Stimulated activated CD4-positive, alpha-beta T cell treated with anti-CD3 and anti-CD28 coated beads, Interleukin-4, amount 100 ng/mL, for 4 hours (primary cell): Measurements from ENCODE around the gene GMIP.
"Not testable (repeated sequence)": the region's sequence is repeated elsewhere in the genome, so short reads cannot be mapped to it uniquely, and the experiment has no call there.

ENCODE experiments used
- DNase-seq, 2 experiments: peaks; one replicate each; pipeline ENCODE4 v3.0.0-alpha.2; 2020

GMIP gene

GRCh38 chr19:19634516-19635312 is 8.7 kb downstream of the GMIP start:
- DNase-seq: no peak

DNA sequence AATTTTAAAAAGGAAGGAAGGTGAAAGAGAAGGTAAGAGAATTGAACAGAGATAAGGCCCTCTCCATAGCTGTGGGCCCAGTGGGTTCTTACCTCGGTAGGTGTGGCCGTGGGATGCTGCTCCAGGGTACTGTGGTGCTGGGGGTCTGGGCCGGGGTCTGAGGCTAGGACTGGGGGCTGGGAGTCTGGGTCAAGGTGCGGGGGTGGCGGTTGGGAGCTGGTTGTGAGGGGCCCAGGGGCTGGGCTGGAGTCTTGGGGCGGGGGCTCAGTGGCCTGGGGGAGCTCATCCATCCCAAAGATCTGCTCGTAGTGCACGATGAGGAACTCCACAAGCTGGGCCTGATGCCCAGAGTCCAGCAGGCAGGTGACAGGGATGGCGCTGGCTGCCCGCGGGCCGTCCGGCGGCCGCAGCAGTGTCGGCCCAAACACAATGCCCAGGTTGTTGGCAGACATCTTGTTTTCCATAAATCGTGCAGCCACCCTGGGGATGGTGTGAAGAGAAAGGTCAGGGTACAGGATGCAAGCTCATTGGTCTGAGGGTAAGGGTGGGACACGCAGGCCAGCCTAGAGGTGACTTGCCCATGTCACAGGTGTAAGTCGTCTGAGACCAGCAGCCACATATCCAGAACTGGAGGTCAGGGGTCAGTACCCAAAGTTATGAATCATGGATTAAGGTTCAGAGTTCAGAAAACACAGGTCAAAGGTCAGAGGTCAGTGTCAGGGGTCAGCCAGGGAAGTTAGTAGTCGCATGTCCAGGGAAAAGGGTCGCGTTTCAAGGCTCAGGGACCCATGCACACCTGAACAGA is 9.5 kb downstream of the GMIP start:
- DNase-seq: no peak

GRCh38 chr19:19632661-19633060 is 10.8 kb downstream of the GMIP start:
- DNase-seq: no peak

DNA sequence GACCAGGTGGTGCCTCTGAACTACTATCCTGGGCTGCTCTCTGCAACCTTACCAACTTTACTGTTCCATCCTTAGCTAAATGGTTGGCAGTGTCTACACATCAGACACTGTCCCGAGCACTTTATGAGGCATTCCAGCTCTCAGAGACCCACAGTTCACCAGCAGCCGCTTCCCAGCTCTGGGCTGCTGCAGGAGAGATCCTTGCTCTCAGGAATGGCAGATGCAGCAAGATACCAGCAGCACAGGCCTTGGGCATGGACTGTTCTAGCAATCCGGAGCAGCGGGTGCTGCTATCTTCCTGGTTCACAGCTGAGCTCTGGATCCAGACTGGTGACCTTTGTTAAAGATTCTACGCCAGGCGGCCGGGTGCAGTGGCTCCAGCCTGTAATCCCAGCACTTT is 12.1 kb downstream of the GMIP start:
- DNase-seq: no peak

GRCh38 chr19:19630426-19630825 is 13.0 kb downstream of the GMIP start:
- DNase-seq: no peak

DNA sequence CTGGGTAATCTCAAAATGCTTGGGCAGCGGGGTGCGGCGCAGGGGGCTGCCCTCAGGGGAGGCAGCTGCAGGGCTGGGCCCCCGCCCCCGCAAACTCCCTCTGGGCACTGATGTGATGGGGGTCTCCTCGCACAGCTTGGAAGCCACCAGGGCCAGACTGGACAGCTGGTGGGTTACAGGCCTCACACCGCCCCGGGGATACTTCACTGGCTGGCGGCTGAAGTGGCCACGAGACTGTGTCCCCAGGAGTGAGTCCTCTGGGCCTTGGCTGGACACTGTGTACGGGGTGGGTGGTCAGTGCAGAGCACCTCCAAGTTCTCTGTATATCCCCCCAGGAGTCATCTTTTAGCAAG is 13.4 kb downstream of the GMIP start:
- no peak for DNase-seq

GRCh38 chr19:19628501-19629134 is 14.8 kb downstream of the GMIP start:
- peak; percentile 40 to 58 for DNase-seq

DNA sequence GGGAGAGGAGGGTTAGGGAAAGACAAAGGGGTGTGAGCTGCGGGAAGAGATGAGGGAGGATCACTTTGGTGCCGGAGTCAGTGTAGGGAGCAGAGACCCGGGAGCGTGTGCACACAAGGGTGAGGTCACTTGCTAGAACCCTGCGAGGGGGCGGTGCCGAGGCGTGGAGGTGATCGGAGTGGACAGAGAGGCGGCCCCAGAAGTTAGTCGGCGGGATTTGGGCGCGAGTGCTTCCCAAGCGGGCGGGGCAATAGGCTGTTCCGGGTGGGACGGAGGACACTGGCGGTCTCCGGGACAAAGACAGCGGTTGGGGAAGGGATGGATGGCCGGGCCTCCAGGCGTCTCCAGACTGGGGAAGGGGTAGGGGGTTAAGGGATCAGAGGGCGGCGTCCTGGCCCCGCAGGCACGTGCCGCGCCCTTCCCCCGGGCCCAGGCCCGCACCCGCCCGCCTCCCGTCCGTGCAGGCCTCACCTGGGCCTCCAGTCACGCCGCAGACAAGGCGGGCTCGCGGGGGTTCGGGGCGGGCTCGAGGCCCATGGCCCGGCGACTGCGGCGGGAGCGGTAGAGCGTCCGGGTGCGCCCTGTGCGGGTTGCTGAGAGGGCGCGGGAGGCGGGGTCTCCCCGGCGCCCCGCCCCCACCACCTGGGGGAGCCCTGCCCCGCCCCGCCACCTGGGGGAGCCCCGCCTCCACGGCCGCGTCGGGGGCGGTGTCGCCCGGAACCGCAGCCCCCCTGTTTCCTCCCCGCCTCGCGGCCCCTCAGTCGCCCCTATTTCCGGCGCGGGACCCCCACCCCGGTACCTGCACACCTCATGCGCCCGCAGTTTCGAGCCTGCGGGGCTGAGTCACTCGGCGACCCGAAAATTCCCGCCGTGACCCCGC is 15.6 kb downstream of the GMIP start, which contains the start of gene LPAR2:
Gene LPAR2, minus strand, starts transcription at position 600 of the 880 bp plus-strand sequence. CDS start 945 bp downstream, outside the sequence.
- DNase-seq: peak; percentile 72 to 75

DNA sequence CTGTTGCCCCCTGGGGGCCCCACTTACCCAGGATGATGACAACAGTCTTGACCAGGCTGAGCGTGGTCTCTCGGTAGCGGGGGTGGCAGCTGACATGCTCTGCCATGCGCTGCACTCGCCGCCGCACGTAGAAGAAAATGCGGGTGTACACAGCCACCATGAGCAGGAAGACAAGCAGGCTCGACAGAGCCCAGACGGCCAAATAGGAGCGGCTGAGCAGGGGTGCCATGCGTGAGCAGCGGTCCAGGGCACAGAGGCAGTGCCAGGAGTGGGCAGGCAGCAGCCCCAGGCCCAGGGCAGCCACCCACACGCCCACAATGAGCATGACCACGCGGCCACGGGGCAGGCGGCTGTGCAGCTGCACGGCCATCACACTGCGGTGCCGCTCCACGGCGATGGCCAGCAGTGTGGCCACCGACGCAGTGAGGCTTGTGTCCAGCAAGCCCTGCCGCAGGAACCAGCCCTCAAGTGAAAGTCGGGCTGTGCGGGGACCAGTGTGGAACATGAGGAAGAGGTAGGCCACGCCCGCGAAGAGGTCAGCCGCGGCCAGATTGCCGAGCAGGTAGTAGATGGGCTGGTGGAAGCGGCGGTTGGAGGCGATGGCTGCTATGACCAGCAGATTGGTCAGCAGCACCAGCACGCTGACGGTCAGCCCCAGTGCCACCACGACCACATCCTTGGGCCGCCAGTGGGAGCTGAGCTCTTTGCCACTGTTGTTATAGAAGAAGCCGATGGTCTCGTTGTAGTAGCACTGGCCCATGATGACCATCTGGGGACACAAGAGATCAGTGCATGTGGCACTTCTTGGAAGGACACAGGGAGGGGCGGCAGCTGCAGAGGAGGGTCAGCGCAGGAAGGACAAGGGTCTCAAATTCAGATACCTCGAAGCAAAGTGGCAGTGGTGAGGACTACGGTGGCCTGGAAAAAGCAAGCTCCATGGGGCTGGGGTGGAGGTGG is 16.7 kb downstream of the GMIP start:
- no peak for DNase-seq

- DNase-seq: no peak
These were observed 19.4 kb downstream of the GMIP start for GRCh38 chr19:19624032-19624570.

- DNase-seq: no peak
These were observed 20.1 kb downstream of the GMIP start for GRCh38 chr19:19623383-19623782.

DNA sequence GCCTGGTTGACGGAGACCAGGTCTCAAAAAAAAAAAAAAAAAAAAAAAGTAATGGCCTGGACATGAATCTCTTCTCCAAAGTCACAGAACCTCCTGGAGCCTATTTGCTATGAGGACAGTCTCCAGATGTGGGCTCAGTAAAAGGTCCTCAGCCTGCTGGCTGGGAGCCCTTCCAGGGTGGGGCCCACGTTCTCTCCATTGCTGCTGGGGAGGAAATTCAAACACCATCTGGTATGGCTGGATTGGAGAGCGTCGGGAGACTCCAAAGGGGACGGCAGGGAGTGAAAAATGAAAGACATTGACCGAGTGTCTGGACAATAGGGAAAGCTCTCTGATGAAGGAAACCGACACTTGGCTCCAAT is 23.6 kb downstream of the GMIP start:
- no peak for DNase-seq

GRCh38 chr19:19619181-19619848 is 24.1 kb downstream of the GMIP start:
- DNase-seq: no peak

DNA sequence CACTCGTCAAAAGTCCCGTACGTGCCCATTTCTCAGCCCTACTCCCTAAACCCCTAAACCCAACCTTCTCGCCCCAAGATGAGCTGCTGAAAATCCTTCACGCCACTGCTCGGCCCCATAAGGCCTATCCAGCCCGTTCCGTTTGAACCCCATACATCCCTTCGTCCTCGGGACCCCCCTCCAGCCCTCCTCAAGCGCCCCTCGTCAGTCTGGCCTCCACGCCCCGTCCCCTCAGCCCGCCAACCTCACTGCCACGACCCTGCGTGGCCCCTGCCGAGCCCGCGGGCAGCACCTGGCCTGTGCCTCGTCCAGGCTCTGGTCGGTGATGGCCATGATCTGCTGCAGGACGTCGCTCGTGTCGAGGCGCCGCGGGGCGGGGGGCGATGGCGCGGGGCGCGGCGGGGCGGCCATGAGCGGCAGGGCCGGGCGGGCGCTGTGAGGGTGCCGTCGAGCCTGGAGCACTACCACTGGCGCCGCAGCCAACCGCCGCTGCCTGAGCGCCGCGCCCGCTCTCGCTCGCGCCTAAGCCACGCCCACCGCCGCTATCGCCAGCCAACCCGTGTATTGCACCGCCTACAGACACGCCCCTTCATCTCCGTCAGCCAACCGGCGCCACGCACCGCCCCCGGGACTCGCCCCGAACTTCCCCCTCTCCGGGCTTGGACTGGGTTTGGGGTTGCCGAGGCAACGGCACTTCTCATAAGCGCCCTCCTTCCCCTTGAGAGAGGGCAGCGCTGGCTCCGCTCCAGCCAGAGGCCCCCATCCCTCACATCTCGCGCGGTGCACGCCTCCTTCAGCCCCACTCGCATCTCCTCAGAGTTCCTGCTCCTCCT is 25.0 kb downstream of the GMIP start, which contains the start of gene PBX4:
Gene PBX4, minus strand, starts transcription at position 469 of the 833 bp plus-strand sequence. Its CDS starts 58 bp downstream, at position 411.
- DNase-seq: peak; percentile 99

- DNase-seq: peak in 1 of 2 experiments; percentile 40
These were observed 28.4 kb downstream of the GMIP start for GRCh38 chr19:19615086-19615485.

DNA sequence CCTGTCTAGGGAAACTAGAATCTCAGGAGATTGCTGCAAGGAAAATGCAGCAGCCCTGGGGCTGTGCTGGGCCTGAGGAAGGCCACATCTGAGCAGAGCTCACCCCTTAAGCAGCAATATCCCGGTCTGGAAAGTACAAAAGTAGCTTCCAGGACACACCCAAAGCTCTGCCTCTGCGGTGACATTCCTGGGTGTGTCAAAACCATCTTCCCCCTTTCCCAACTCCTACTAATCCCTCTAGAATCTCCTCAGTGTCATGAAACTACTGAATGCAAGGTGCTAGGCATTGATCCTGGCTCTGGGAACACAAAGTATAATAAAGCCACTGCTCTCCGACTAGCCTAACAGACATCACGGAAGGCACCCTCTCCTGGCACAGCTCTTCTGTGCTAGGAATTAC is 30.0 kb downstream of the GMIP start:
- no peak for DNase-seq

- DNase-seq: no peak
These were observed 32.9 kb downstream of the GMIP start for GRCh38 chr19:19610376-19611202.

DNA sequence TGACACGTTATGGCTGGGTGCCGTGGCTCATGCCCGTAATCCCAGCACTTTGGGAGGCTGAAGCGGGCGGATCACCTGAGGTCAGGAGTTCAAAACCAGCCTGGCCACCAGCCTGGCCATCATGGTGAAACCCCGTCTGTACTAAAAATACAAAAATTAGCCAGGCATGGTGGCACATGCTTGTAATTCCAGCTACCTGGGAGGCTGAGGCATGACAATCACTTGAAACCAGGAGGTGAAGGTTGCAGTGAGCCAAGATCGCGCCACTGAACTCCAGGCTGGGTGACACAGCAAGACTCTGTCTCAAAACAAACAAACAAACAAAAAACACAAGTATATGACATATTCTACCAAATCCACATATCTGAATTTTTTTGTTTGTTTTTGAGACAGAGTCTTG is 36.8 kb downstream of the GMIP start:
- not testable (repeated sequence) for DNase-seq

DNA sequence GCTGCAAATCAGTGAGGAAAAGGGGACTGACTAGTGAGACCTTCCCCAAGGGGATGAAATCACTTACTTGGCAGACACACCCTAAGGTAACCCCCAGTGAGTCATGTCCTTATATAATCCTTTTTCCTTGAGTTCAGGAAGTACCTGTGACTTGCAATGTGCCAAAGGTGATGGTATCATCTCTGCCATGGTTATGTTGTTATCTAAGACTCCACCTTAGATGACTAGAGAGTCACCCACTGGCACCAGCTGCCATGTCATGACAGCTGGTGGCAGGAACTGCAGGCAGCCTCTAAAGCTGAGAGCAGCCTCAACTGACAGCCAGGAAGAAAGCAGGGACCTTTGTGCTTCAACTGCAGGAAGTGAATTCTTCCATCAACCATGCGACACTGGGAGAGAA is 37.4 kb downstream of the GMIP start:
- DNase-seq: peak; percentile 18 to 65
